Panc1 (cell line): ENCODE results near the gene PAGE4. TPM values are rescaled to one million over a fixed set of nuclear protein-coding genes. Genes with fewer than 3 reads are reported as not detected.

Experiments
- ATAC-seq: fragments of 200-7000 bp; cut with Tn5 transposase; 2 replicates; pipeline ENCODE4 v1.9.1; 2020; ENCODE audit warnings: mild to moderate bottlenecking, moderate library complexity
- BruUV-seq: library from RNA; stranded (reverse); fragments of 400-500 nt; replicated peaks from 2 replicates; lab custom pipeline; 2021; lab: Mats Ljungman, UMichigan
- CTCF ChIA-PET: fragments of 300-600 bp; sonication (Branson Sonifier 250); formaldehyde crosslinking; loops from one replicate; lab custom pipeline; 2022; ENCODE audit warnings: antibody characterized with exemption; lab: Charles Lee
- POLR2A ChIA-PET: fragments of 300-600 bp; sonication (Branson Sonifier 250); formaldehyde crosslinking; loops from one replicate; lab custom pipeline; 2022; ENCODE audit warnings: antibody characterized with exemption; lab: Charles Lee
- DNase-seq: peaks from one replicate; pipeline ENCODE4 v3.0.0-alpha.2; 2010; ENCODE audit warnings: low read depth, low spot score
- H3K27ac ChIP-seq: 2 replicates; pipeline ENCODE4 v1.5.1; 2011; ENCODE audit warnings: mild to moderate bottlenecking, low read length, inconsistent platforms
- H3K27me3 ChIP-seq: fragments of 200-500 bp; sonication (Bioruptor generic); 2 replicates; pipeline ENCODE4 v1.6.0; 2014; ENCODE audit warnings: low read length, inconsistent platforms; ENCODE audit not compliant: control insufficient read depth, insufficient read depth
- H3K36me3 ChIP-seq: fragments of 200-500 bp; sonication (Bioruptor generic); 2 replicates; pipeline ENCODE4 v1.5.1; 2014; ENCODE audit warnings: inconsistent platforms, mild to moderate bottlenecking, low read length, moderate library complexity; ENCODE audit not compliant: control insufficient read depth, insufficient read depth
- H3K4me1 ChIP-seq: 2 replicates; pipeline ENCODE4 v1.5.1; 2011; ENCODE audit warnings: inconsistent platforms, mild to moderate bottlenecking, low read length, moderate library complexity; ENCODE audit not compliant: control insufficient read depth, insufficient read depth
- H3K4me3 ChIP-seq, 2 experiments: 2 replicates each; pipeline ENCODE4 v1.5.1; 2011 to 2012; ENCODE audit warnings: low read depth in 2 of 2, low read length in 2 of 2, mild to moderate bottlenecking in 2 of 2, inconsistent platforms in 1 of 2, moderate library complexity in 1 of 2
- H3K9me3 ChIP-seq: fragments of 200-500 bp; sonication (Bioruptor generic); 2 replicates; pipeline ENCODE4 v1.5.1; 2014; ENCODE audit warnings: low read depth, mild to moderate bottlenecking, inconsistent platforms, low read length, moderate library complexity; ENCODE audit not compliant: control insufficient read depth, insufficient read depth
- POLR2AphosphoS5 ChIP-seq: IDR thresholded peaks from 2 replicates; pipeline ENCODE4 v1.6.1; 2012; ENCODE audit warnings: mild to moderate bottlenecking, low read depth, low read length, moderate library complexity
- SIN3A ChIP-seq: IDR thresholded peaks from 2 replicates; pipeline ENCODE4 v1.6.1; 2012; ENCODE audit warnings: low read depth, mild to moderate bottlenecking, low read length, moderate library complexity, borderline replicate concordance; ENCODE audit not compliant: insufficient read depth
- TCF7L2 ChIP-seq: IDR thresholded peaks from 2 replicates; pipeline ENCODE4 v1.6.1; 2011; ENCODE audit warnings: mild to moderate bottlenecking, low read depth, low read length, inconsistent platforms
- in situ Hi-C: cut with HindIII; loops from 2 replicates; pipeline ENCODE4 v1.10.0; 2016; ENCODE audit warnings: low sequenced_read_pairs, low pct_unique_long_range_greater_than_20kb
- intact Hi-C: fragments of 100-400 bp; cut with micrococcal nuclease; formaldehyde crosslinking; loops from one replicate; pipeline ENCODE4 v1.10.0; 2022; ENCODE audit not compliant: unreplicated experiment
- total RNA-seq: library from RNA; stranded (reverse); gene quantifications from one replicate; pipeline ENCODE4 v1.2.1, GENCODE V29; 2021; ENCODE audit not compliant: unreplicated experiment
- TF ChIP-seq, protein P1 (sequence below), 2 experiments: IDR thresholded peaks; 2 replicates each; pipeline ENCODE4 v1.6.1; 2011 to 2012; ENCODE audit warnings: low read depth in 2 of 2, control low read depth in 1 of 2, low read length in 1 of 2, mild to moderate bottlenecking in 1 of 2, moderate library complexity in 1 of 2; ENCODE audit not compliant: insufficient read depth in 1 of 2
- TF ChIP-seq, protein P2 (sequence below): fragments of 450-650 bp; IDR thresholded peaks from 2 replicates; pipeline ENCODE4 v1.5.1; 2017; ENCODE audit warnings: mild to moderate bottlenecking

Gene PAGE4
- total RNA-seq, 1 experiment from 2014 or later: not detected

DNA sequence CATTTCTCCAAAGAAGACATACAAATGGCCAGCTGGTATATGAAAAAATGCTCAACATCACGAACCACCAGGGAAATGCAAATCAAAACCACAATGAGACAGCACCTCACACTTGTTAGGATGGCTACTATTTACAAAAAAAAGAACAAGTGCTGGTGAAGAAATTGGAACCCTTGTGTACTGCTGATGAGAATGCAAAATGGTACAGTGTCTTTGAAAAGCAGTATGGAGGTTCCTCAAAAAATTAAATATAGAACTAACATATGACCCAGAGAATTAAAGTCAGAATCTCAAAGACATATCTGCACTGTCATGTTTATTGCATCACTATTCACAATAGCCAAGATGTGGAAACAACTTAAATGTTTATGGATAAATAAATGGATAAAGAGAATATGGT, 20.9 kb downstream of the PAGE4 start:
- H3K27me3 ChIP-seq: peaks cover 3% of the 10 kb centered on the region; the same call in 1 of the 2 replicates
- H3K4me3 ChIP-seq: no peak overlapping the region
- H3K4me1 ChIP-seq: no peaks in the 10 kb centered on the region
- in situ Hi-C loops: no loop called here
- DNase-seq: no peak
- ChIA-PET CTCF (no interaction called here), POLR2A (no interaction called here)
- no peaks in the 10 kb centered on the region for H3K36me3 ChIP-seq
- no TSS peak for BruUV-seq
- no peak overlapping the region for H3K27ac ChIP-seq
- TF ChIP-seq, protein P1, sequence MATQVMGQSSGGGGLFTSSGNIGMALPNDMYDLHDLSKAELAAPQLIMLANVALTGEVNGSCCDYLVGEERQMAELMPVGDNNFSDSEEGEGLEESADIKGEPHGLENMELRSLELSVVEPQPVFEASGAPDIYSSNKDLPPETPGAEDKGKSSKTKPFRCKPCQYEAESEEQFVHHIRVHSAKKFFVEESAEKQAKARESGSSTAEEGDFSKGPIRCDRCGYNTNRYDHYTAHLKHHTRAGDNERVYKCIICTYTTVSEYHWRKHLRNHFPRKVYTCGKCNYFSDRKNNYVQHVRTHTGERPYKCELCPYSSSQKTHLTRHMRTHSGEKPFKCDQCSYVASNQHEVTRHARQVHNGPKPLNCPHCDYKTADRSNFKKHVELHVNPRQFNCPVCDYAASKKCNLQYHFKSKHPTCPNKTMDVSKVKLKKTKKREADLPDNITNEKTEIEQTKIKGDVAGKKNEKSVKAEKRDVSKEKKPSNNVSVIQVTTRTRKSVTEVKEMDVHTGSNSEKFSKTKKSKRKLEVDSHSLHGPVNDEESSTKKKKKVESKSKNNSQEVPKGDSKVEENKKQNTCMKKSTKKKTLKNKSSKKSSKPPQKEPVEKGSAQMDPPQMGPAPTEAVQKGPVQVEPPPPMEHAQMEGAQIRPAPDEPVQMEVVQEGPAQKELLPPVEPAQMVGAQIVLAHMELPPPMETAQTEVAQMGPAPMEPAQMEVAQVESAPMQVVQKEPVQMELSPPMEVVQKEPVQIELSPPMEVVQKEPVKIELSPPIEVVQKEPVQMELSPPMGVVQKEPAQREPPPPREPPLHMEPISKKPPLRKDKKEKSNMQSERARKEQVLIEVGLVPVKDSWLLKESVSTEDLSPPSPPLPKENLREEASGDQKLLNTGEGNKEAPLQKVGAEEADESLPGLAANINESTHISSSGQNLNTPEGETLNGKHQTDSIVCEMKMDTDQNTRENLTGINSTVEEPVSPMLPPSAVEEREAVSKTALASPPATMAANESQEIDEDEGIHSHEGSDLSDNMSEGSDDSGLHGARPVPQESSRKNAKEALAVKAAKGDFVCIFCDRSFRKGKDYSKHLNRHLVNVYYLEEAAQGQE (IDR thresholded peaks at IDR 0.05; ENCODE audit: insufficient read depth in 1 of 2, low read depth in 2 of 2, low read length in 1 of 2): no peak
- TF ChIP-seq, protein P2, sequence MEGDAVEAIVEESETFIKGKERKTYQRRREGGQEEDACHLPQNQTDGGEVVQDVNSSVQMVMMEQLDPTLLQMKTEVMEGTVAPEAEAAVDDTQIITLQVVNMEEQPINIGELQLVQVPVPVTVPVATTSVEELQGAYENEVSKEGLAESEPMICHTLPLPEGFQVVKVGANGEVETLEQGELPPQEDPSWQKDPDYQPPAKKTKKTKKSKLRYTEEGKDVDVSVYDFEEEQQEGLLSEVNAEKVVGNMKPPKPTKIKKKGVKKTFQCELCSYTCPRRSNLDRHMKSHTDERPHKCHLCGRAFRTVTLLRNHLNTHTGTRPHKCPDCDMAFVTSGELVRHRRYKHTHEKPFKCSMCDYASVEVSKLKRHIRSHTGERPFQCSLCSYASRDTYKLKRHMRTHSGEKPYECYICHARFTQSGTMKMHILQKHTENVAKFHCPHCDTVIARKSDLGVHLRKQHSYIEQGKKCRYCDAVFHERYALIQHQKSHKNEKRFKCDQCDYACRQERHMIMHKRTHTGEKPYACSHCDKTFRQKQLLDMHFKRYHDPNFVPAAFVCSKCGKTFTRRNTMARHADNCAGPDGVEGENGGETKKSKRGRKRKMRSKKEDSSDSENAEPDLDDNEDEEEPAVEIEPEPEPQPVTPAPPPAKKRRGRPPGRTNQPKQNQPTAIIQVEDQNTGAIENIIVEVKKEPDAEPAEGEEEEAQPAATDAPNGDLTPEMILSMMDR: no peak
- TF ChIP-seq SIN3A (no peak), TCF7L2 (no peak), POLR2AphosphoS5 (no peak)
- no peaks in the 10 kb centered on the region for H3K9me3 ChIP-seq
- no peak for ATAC-seq
- intact Hi-C loops: no loop called here

DNA sequence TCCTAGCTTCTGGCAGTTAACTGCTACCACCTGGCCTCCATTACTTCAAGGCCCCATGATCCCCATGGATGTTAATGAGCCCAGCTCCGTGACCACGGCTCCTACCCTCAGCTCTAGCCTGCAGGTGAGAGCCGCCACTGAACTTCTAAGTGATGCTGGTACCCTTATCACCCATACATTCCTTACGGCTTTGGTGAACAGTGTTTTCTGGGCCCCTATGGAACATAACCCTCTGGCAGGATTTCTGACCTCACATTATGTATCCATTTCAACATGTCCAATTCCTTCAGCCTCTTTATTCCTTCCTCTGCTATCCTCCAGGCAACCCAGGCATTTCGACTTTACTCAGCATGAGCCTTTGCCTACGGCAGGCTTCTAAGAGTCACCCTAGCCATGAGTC, 24.6 kb downstream of the PAGE4 start:
- Histone ChIP-seq H3K36me3 (no peaks in the 10 kb centered on the region), H3K27me3 (peaks cover 3% of the 10 kb centered on the region; the same call in 1 of the 2 replicates), H3K4me1 (no peaks in the 10 kb centered on the region), H3K27ac (no peak overlapping the region), H3K4me3 (no peak overlapping the region), H3K9me3 (no peaks in the 10 kb centered on the region)
- TF ChIP-seq POLR2AphosphoS5 (no peak), SIN3A (no peak), TCF7L2 (no peak)
- TF ChIP-seq, protein P2: no peak
- TF ChIP-seq, protein P1 (IDR thresholded peaks at IDR 0.05; ENCODE audit: insufficient read depth in 1 of 2, low read depth in 2 of 2, low read length in 1 of 2): no peak
- in situ Hi-C loops: no loop called here
- no TSS peak for BruUV-seq
- intact Hi-C loops: no loop called here
- no peak for DNase-seq
- ChIA-PET CTCF (no interaction called here), POLR2A (no interaction called here)
- ATAC-seq: no peak
